Endothelial cell (in vitro differentiated cells): Measurements from ENCODE around the gene AGPAT2. TPM values are rescaled to one million over a fixed set of nuclear protein-coding genes. Genes with fewer than 3 reads are reported as not detected.
"Not testable (repeated sequence)": the region's sequence is repeated elsewhere in the genome, so short reads cannot be mapped to it uniquely, and the experiment has no call there.

Experiments used
- DNase-seq: peaks from one replicate; pipeline ENCODE4 v3.0.0; 2021; ENCODE audit warnings: low spot score
- H3K27ac Mint-ChIP-seq: one replicate; pipeline ENCODE4 v1.8.0; 2021; ENCODE audit warnings: mixed read lengths, inconsistent platforms; ENCODE audit not compliant: unreplicated experiment
- H3K27me3 Mint-ChIP-seq: one replicate; pipeline ENCODE4 v1.8.0; 2021; ENCODE audit warnings: mild to moderate bottlenecking, moderate library complexity, mixed read lengths, inconsistent platforms; ENCODE audit not compliant: unreplicated experiment
- H3K36me3 Mint-ChIP-seq: one replicate; pipeline ENCODE4 v1.8.0; 2021; ENCODE audit warnings: mild to moderate bottlenecking, low read depth, mixed read lengths, inconsistent platforms; ENCODE audit not compliant: unreplicated experiment
- H3K4me1 Mint-ChIP-seq: one replicate; pipeline ENCODE4 v1.8.0; 2021; ENCODE audit warnings: mild to moderate bottlenecking, mixed read lengths, inconsistent platforms; ENCODE audit not compliant: unreplicated experiment
- H3K4me3 Mint-ChIP-seq: one replicate; pipeline ENCODE4 v1.8.0; 2021; ENCODE audit warnings: mild to moderate bottlenecking, mixed read lengths, inconsistent platforms; ENCODE audit not compliant: unreplicated experiment
- H3K9me3 Mint-ChIP-seq: one replicate; pipeline ENCODE4 v1.8.0; 2021; ENCODE audit warnings: mixed read lengths, inconsistent platforms; ENCODE audit not compliant: unreplicated experiment
- CTCF ChIP-seq: fragments of 200-600 bp; sonication (generic); IDR thresholded peaks from one replicate; pipeline ENCODE4 v1.5.0; 2021; ENCODE audit warnings: antibody characterized with exemption; ENCODE audit not compliant: unreplicated experiment
- total RNA-seq: library from RNA; stranded (reverse); fragmentation: NEBNext Ultra II Directional; extraction: Animal tissue kit (Norgen Biotek cat#: 25700); gene quantifications from one replicate; pipeline ENCODE4 v1.2.1, GENCODE V29; 2021; ENCODE audit not compliant: unreplicated experiment

Gene AGPAT2
- total RNA-seq, 1 donor from 2014 or later, result 38.9 TPM

- peaks cover 38% of the 10 kb centered on the region for H3K4me1 Mint-ChIP-seq
- DNase-seq, result peak; percentile 23
- no peaks in the 10 kb centered on the region for H3K9me3 Mint-ChIP-seq
- peaks cover 13% of the 10 kb centered on the region for H3K27me3 Mint-ChIP-seq
- H3K4me3 Mint-ChIP-seq, result peak overlapping the region; percentile 51
- H3K27ac Mint-ChIP-seq, result peak overlapping the region; percentile 82
- H3K36me3 Mint-ChIP-seq, result no peaks in the 10 kb centered on the region
- no peak for TF ChIP-seq CTCF
These were observed 43.5 kb downstream of the AGPAT2 start for GRCh38 chr9:136643596-136644342.

GRCh38 chr9:136642439-136642921 is 44.8 kb downstream of the AGPAT2 start:
- TF ChIP-seq CTCF, result no peak
- H3K27me3 Mint-ChIP-seq, result peaks cover 13% of the 10 kb centered on the region

GRCh38 chr9:136640171-136641111 is 46.8 kb downstream of the AGPAT2 start:
- Mint-ChIP-seq H3K27me3 (peaks cover 11% of the 10 kb centered on the region), H3K4me3 (peak overlapping the region; percentile 37), H3K4me1 (peaks cover 37% of the 10 kb centered on the region), H3K27ac (no peak overlapping the region), H3K9me3 (no peaks in the 10 kb centered on the region), H3K36me3 (no peaks in the 10 kb centered on the region)
- DNase-seq, result peak; percentile 2
- no peak for TF ChIP-seq CTCF

More at GRCh38 chr9:136642439-136642921, 44.8 kb downstream of the AGPAT2 start:
- DNase-seq, result peak; percentile 4
- Mint-ChIP-seq H3K4me1 (peaks cover 35% of the 10 kb centered on the region), H3K4me3 (no peak overlapping the region), H3K27ac (peak overlapping the region; percentile 61), H3K9me3 (no peaks in the 10 kb centered on the region), H3K36me3 (no peaks in the 10 kb centered on the region)

- no peak for DNase-seq
- no peak overlapping the region for H3K27ac Mint-ChIP-seq
- H3K4me3 Mint-ChIP-seq, result no peak overlapping the region
- H3K9me3 Mint-ChIP-seq, result no peaks in the 10 kb centered on the region
- H3K36me3 Mint-ChIP-seq, result no peaks in the 10 kb centered on the region
- H3K27me3 Mint-ChIP-seq, result peaks cover 3% of the 10 kb centered on the region
- peaks cover 15% of the 10 kb centered on the region for H3K4me1 Mint-ChIP-seq
- TF ChIP-seq CTCF, result no peak
These were observed 52.4 kb downstream of the AGPAT2 start for GRCh38 chr9:136634904-136635303.

GRCh38 chr9:136632491-136633106 is 54.7 kb downstream of the AGPAT2 start:
- DNase-seq, H3K4me3 Mint-ChIP-seq, H3K36me3 Mint-ChIP-seq: not testable (repeated sequence)

GRCh38 chr9:136632072-136632471 is 55.2 kb downstream of the AGPAT2 start:
- not testable (repeated sequence) for H3K4me3 Mint-ChIP-seq, DNase-seq, H3K27ac Mint-ChIP-seq, H3K27me3 Mint-ChIP-seq, H3K9me3 Mint-ChIP-seq, H3K36me3 Mint-ChIP-seq
- H3K4me1 Mint-ChIP-seq, result peaks cover 26% of the 10 kb centered on the region

More at GRCh38 chr9:136632491-136633106, 54.7 kb downstream of the AGPAT2 start:
- not testable (repeated sequence) for H3K27ac Mint-ChIP-seq, H3K9me3 Mint-ChIP-seq, H3K27me3 Mint-ChIP-seq
- peaks cover 25% of the 10 kb centered on the region for H3K4me1 Mint-ChIP-seq
